Dendritic cell treated with granulocyte-macrophage colony-stimulating factor and Interleukin-4, amounts not matched to agents 40 ng/mL and 50 ng/mL, for 4 days (primary cell): ENCODE results near the gene SLTM.
"Not testable (repeated sequence)": the region's sequence is repeated elsewhere in the genome, so short reads cannot be mapped to it uniquely, and the experiment has no call there.

Source experiments
- H3K27ac Mint-ChIP-seq: one replicate; pipeline ENCODE4 v1.8.0; 2022; ENCODE audit warnings: mild to moderate bottlenecking, mixed read lengths
- H3K27me3 Mint-ChIP-seq: one replicate; pipeline ENCODE4 v1.8.0; 2022; ENCODE audit warnings: mild to moderate bottlenecking, mixed read lengths
- H3K36me3 Mint-ChIP-seq: one replicate; pipeline ENCODE4 v1.8.0; 2022; ENCODE audit warnings: low read depth, mixed read lengths
- H3K4me1 Mint-ChIP-seq: one replicate; pipeline ENCODE4 v1.8.0; 2022; ENCODE audit warnings: low read depth, mixed read lengths
- H3K4me3 Mint-ChIP-seq: one replicate; pipeline ENCODE4 v1.8.0; 2022; ENCODE audit warnings: mild to moderate bottlenecking, moderate library complexity, mixed read lengths
- H3K9me3 Mint-ChIP-seq: one replicate; pipeline ENCODE4 v1.8.0; 2022; ENCODE audit warnings: mixed read lengths
- intact Hi-C: fragments of 100-400 bp; cut with micrococcal nuclease; formaldehyde crosslinking; loops from one replicate; pipeline ENCODE4 v1.15.0; 2022

Gene SLTM

DNA sequence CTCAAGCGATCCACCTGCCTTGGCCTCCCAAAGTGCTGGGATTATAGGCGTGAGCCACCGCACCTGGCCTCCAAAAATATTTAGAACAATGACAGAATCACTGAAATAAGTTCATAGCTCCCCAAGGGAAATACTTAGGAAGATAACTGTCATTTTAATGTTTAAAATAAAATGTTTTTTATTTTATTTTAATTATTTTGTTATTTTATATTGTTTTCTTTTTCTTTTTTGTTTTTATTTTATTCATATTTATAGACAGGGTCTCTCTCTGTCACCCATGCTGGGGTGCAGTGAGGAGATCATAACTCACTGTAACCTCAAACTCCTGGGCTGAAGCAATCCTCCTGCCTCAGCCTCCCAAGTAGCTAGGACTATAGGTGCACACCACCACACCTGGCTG lies 82.3 kb downstream of the SLTM start:
- peaks cover 65% of the 10 kb centered on the region for H3K36me3 Mint-ChIP-seq

DNA sequence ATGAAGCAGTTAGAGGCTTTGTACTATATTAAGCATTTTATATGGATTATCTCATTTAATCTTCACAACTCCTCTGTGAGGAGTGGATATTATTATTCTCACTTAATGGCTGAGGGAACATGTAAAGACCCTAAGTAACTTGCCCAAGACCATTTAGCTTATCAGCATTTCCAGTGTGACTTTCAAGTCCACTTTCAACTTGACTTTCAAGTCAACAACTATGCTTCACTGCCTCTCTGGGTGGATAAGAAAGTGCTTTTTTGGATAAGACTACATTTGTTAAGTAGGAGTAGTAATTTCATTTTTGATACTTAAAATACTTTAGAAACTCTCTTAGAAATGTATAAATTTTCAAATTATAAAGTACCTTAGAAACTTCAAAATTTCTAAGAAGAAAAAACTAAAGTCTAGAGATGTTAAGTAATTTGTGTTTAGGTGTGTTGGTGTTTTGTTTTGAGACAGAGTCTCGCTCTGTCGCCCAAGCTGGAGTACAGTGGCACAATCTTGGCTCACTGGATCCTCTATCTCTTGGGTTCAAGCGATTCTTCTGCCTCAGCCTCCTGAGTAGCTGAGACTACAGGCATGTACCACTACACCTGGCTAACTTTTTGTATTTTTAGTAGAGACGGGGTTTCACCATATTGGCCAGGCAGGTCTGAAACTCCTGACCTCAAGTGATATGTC lies 90.6 kb downstream of the SLTM start:
- intact Hi-C loops, result no loop called here
- Mint-ChIP-seq H3K9me3 (no peaks in the 10 kb centered on the region), H3K27ac (no peak overlapping the region), H3K4me1 (no peaks in the 10 kb centered on the region), H3K27me3 (no peaks in the 10 kb centered on the region), H3K4me3 (no peak overlapping the region), H3K36me3 (peaks cover 26% of the 10 kb centered on the region)

More for the DNA sequence above, 82.3 kb downstream of the SLTM start:
- H3K4me1 Mint-ChIP-seq, H3K9me3 Mint-ChIP-seq, H3K4me3 Mint-ChIP-seq, H3K27me3 Mint-ChIP-seq, H3K27ac Mint-ChIP-seq, intact Hi-C loops: not testable (repeated sequence)

DNA sequence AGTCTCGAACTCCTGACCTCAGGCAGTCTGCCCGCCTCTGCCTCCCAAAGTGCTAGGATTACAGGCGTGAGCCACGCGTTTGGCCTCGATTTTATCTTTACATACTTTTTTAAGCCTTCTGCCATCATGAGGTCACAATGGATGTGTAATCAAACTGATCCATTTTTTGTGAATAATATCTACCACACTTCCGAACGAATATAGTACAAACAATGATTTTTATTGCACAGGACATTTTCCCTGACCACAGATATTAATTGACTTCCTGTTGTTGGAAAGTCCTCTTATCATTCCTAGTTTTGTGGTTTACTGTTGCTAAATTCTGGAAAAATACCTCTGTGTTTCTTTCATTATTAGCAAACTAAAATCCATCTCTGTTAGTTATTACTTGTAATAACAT lies 93.4 kb downstream of the SLTM start:
- Mint-ChIP-seq H3K4me3 (no peak overlapping the region), H3K9me3 (no peaks in the 10 kb centered on the region), H3K27me3 (no peaks in the 10 kb centered on the region), H3K36me3 (peaks cover 18% of the 10 kb centered on the region), H3K27ac (no peak overlapping the region), H3K4me1 (no peaks in the 10 kb centered on the region)
- intact Hi-C loops, result no loop called here

DNA sequence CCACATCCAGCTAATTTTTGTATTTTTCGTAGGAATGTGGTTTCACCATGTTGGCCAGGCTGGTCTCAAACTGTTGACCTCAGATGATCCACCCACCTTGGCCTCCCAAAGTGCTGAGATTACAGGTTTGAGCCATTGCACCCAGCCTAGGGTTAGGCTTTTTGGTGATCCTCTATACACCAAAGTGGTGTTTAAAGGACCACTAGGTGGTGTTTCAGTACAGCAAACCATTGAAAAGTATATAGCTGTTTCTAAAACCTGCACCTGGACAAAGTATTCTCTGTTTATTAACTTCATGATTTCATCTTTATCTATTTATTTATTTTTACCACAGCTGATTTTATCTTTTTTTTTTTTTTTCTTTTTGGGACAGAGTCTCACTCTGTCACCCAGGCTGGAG lies 94.0 kb downstream of the SLTM start:
- intact Hi-C loops, result no loop called here
- H3K36me3 Mint-ChIP-seq, result peaks cover 15% of the 10 kb centered on the region
- H3K27ac Mint-ChIP-seq, result no peak overlapping the region
- no peak overlapping the region for H3K4me3 Mint-ChIP-seq
- no peaks in the 10 kb centered on the region for H3K27me3 Mint-ChIP-seq
- no peaks in the 10 kb centered on the region for H3K4me1 Mint-ChIP-seq
- H3K9me3 Mint-ChIP-seq, result no peaks in the 10 kb centered on the region

DNA sequence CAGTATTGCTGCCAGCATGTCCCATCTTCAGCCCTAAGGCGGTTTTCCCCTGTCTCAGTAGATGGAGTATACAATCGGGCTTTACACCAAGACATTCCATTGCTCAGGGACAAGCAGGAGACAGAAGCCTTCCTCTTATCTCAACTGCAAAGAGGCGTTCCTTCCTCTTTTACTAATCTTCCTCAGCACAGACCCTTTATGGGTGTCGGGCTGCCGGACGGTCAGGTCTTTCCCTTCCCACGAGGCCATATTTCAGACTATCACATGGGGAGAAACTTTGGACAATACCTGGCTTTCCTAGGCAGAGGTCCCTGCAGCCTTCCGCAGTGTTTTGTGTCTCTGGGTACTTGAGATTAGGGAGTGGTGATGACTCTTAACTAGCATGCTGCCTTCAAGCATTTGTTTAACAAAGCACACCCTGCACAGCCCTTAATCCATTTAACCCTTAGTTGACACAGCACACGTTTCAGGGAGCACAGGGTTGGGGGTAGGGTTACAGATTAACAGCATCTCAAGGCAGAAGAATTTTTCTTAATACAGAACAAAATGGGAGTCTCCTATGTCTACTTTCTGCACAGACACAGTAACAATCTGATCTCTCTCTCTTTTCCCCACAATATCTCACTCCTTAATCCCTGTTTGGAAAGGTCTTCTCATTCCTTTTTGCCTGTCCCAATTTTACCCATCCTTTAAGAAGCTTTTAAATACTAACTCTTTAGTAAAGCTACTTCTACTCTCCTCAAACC lies 99.6 kb downstream of the SLTM start:
- Mint-ChIP-seq H3K36me3 (peaks cover 34% of the 10 kb centered on the region), H3K4me1 (peaks cover 14% of the 10 kb centered on the region), H3K4me3 (peak overlapping the region; percentile 39)
- H3K27ac Mint-ChIP-seq, intact Hi-C loops, H3K9me3 Mint-ChIP-seq, H3K27me3 Mint-ChIP-seq: not testable (repeated sequence)

DNA sequence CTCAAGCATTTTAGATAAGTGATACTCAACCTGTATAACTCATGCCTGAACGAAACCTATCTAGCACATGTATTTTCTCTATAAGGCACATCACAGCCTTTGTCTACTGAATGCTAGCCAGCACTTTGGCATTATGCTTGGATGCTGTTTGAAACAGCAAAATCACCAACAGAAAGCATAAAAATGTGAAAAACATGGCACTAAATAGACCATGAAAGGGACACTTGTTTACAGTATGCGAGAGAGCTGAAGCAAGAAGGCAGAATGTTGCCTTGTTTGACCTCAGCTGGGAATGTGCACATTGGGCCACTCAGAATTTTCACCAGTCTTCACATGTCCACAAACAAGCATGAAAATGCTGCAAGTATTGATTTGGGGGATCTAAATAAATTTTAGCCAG lies 102.9 kb downstream of the SLTM start:
- intact Hi-C loops, result no loop called here
- Mint-ChIP-seq H3K4me1 (peaks cover 20% of the 10 kb centered on the region), H3K36me3 (peaks cover 41% of the 10 kb centered on the region), H3K4me3 (no peak overlapping the region), H3K27me3 (no peaks in the 10 kb centered on the region), H3K9me3 (no peaks in the 10 kb centered on the region), H3K27ac (no peak overlapping the region)
